Cardiac muscle cell (in vitro differentiated cells and primary cell): Measurements from ENCODE around the gene TREM1. TPM values are rescaled to one million over a fixed set of nuclear protein-coding genes. Genes with fewer than 3 reads are reported as not detected.
"Not testable (repeated sequence)": the region's sequence is repeated elsewhere in the genome, so short reads cannot be mapped to it uniquely, and the experiment has no call there.

Source experiments
- DNase-seq, 2 donors: peaks; one replicate each; pipeline versions ENCODE4 v3.0.0 to v3.0.0-alpha.2; 2010 to 2017; ENCODE audit warnings: low read depth in 1 of 2, low spot score in 1 of 2
- H3K27ac ChIP-seq: fragments of 200-600 bp; sonication (generic); 2 replicates; pipeline ENCODE4 v1.5.1; 2016
- H3K27me3 ChIP-seq: fragments of 200-600 bp; sonication (generic); 2 replicates; pipeline ENCODE4 v1.6.0; 2016; ENCODE audit warnings: control low read depth
- H3K36me3 ChIP-seq: fragments of 200-600 bp; sonication (generic); 2 replicates; pipeline ENCODE4 v1.5.1; 2016; ENCODE audit warnings: control low read depth
- H3K4me1 ChIP-seq: fragments of 200-600 bp; sonication (generic); 2 replicates; pipeline ENCODE4 v1.8.1; 2017; ENCODE audit warnings: low read depth, mild to moderate bottlenecking, mixed run types
- H3K4me3 ChIP-seq: fragments of 200-600 bp; sonication (generic); 2 replicates; pipeline ENCODE4 v1.5.1; 2016; ENCODE audit warnings: mild to moderate bottlenecking
- H3K9me3 ChIP-seq: fragments of 200-600 bp; sonication (generic); 2 replicates; pipeline ENCODE4 v1.5.1; 2017; ENCODE audit warnings: low read depth, mild to moderate bottlenecking, control low read depth
- CTCF ChIP-seq: IDR thresholded peaks from 2 replicates; pipeline ENCODE4 v1.5.1; 2012; ENCODE audit warnings: low read depth, mild to moderate bottlenecking, low read length
- polyA plus RNA-seq: library from polyadenylated mRNA; unstranded; fragments of >200 nt; fragmentation: Nextera tagmentation; extraction: Ambion mirVana; gene quantifications from 2 replicates; pipeline ENCODE4 v1.2.1, GENCODE V29; 2016
- total RNA-seq: library from RNA; depleted of rRNA; stranded (reverse); fragments of >200 nt; gene quantifications from 2 replicates; pipeline ENCODE4 v1.2.3, GENCODE V29; 2016

The TREM1 gene
- total and polyA plus RNA-seq, 2 experiments from 2014 or later = not detected

- no peak overlapping the region for H3K27ac ChIP-seq
- H3K27me3 ChIP-seq = no peaks in the 10 kb centered on the region
- no peaks in the 10 kb centered on the region for H3K36me3 ChIP-seq
- H3K4me3 ChIP-seq = no peak overlapping the region
- no peaks in the 10 kb centered on the region for H3K4me1 ChIP-seq
- DNase-seq = peak; percentile 55 to 78
- H3K9me3 ChIP-seq = no peaks in the 10 kb centered on the region
- peak; percentile 58 for TF ChIP-seq CTCF
Observed at GRCh38 chr6:41306187-41306854, 19.8 kb upstream of the TREM1 start.

- no peak overlapping the region for H3K4me3 ChIP-seq
- no peaks in the 10 kb centered on the region for H3K4me1 ChIP-seq
- no peak for TF ChIP-seq CTCF
- no peak for DNase-seq
- H3K36me3 ChIP-seq = no peaks in the 10 kb centered on the region
- no peak overlapping the region for H3K27ac ChIP-seq
- no peaks in the 10 kb centered on the region for H3K9me3 ChIP-seq
- no peaks in the 10 kb centered on the region for H3K27me3 ChIP-seq
Observed at GRCh38 chr6:41302638-41303037, 16.2 kb upstream of the TREM1 start.

DNA sequence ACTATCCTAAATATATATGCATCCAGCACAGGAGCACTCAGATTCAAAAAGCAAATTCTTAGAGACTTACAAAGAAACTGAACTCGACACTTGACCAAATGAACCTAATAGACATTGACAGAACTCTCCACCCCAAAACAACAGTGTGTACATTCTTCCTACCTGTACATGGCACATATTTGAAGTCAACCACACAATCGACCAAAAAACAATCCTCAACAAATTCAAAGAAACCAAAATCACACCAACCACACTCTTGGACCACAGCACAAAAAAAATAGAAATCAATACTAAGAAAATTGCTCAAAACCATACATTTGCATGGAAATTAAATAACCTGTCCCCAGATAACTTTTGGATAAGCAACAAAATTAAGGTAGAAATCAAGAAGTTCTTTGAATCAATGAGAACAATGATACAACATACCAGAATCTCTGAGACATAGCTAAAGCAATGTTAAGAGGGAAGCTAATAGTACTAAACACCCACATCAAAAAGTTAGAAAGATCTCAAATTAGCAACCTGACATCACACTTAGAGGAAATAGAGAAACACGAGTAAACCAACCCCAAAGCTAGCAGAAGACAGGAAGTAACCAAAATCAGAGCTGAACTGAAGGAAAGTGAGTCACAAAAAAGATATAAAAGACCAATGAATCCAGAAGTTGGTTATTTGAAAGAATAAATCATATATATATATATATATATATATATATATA is 12.5 kb upstream of the TREM1 start:
- no peaks in the 10 kb centered on the region for H3K27me3 ChIP-seq
- H3K4me3 ChIP-seq = no peak overlapping the region
- H3K9me3 ChIP-seq = no peaks in the 10 kb centered on the region
- no peaks in the 10 kb centered on the region for H3K36me3 ChIP-seq
- H3K4me1 ChIP-seq = no peaks in the 10 kb centered on the region
- no peak for TF ChIP-seq CTCF
- H3K27ac ChIP-seq = no peak overlapping the region
- no peak for DNase-seq

GRCh38 chr6:41297248-41297647 is 10.8 kb upstream of the TREM1 start:
- H3K27me3 ChIP-seq, H3K4me3 ChIP-seq, H3K36me3 ChIP-seq, H3K9me3 ChIP-seq, DNase-seq, H3K27ac ChIP-seq, H3K4me1 ChIP-seq: not testable (repeated sequence)

GRCh38 chr6:41294214-41294872 is 7.9 kb upstream of the TREM1 start:
- no peak overlapping the region for H3K4me3 ChIP-seq
- no peak overlapping the region for H3K27ac ChIP-seq
- no peaks in the 10 kb centered on the region for H3K27me3 ChIP-seq
- H3K36me3 ChIP-seq = no peaks in the 10 kb centered on the region
- H3K4me1 ChIP-seq = peaks cover 12% of the 10 kb centered on the region
- DNase-seq = no peak
- H3K9me3 ChIP-seq = no peaks in the 10 kb centered on the region
- no peak for TF ChIP-seq CTCF

DNA sequence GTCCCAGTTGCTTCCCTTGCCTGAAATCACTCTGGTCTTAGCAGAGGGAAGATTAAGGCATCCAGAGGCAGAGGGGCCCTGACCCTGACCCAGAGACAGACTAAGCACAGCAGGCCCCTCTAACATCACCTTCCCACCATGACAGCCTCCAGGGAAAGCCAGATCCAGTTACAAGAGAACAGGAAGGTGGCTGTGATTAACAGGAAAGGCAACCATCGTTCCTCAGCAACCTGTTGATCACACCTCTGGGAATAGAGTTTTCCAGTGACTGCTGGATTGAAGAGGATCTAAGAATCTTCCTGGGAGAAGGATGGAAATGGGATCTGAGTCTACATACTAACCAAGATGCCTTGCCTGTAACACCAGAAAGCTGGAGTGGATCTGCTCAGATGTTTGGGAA is 5.2 kb upstream of the TREM1 start:
- H3K27ac ChIP-seq = no peak overlapping the region
- DNase-seq = no peak
- no peaks in the 10 kb centered on the region for H3K27me3 ChIP-seq
- no peak for TF ChIP-seq CTCF
- H3K36me3 ChIP-seq = no peaks in the 10 kb centered on the region
- H3K4me1 ChIP-seq = peaks cover 29% of the 10 kb centered on the region
- H3K4me3 ChIP-seq = no peak overlapping the region
- H3K9me3 ChIP-seq = no peaks in the 10 kb centered on the region
